NCI-H1694 treated with DMSO at 0.1 percent for 48 hours (cell line): ENCODE measurements around the gene TMPRSS15.

Experiments used
- DNase-seq: peaks from one replicate; lab custom pipeline; 2025; lab: John Stamatoyannopoulos, UW

The TMPRSS15 gene

GRCh38 chr21:18349468-18349867 is 54.1 kb downstream of the TMPRSS15 start:
- DNase-seq, result no peak

GRCh38 chr21:18340387-18340942 is 63.1 kb downstream of the TMPRSS15 start:
- no peak for DNase-seq

- DNase-seq, result no peak
These were observed 67.8 kb downstream of the TMPRSS15 start for GRCh38 chr21:18335651-18336236.

GRCh38 chr21:18334066-18334465 is 69.5 kb downstream of the TMPRSS15 start:
- DNase-seq, result no peak

GRCh38 chr21:18318156-18318555 is 85.4 kb downstream of the TMPRSS15 start:
- DNase-seq, result no peak

GRCh38 chr21:18298228-18298627 is 105.4 kb downstream of the TMPRSS15 start:
- DNase-seq, result no peak

GRCh38 chr21:18294100-18294499 is 109.5 kb downstream of the TMPRSS15 start:
- DNase-seq, result no peak

- no peak for DNase-seq
These were observed 113.7 kb downstream of the TMPRSS15 start for GRCh38 chr21:18289876-18290275.

GRCh38 chr21:18285379-18285778 is 118.2 kb downstream of the TMPRSS15 start:
- no peak for DNase-seq

- no peak for DNase-seq
These were observed 127.8 kb downstream of the TMPRSS15 start for GRCh38 chr21:18275781-18276180.

GRCh38 chr21:18274370-18274769 is 129.2 kb downstream of the TMPRSS15 start:
- no peak for DNase-seq

GRCh38 chr21:18273400-18273799 is 130.2 kb downstream of the TMPRSS15 start:
- no peak for DNase-seq

GRCh38 chr21:18269856-18270255 is 133.7 kb downstream of the TMPRSS15 start:
- DNase-seq, result no peak

GRCh38 chr21:18268906-18269305 is 134.7 kb downstream of the TMPRSS15 start:
- no peak for DNase-seq

- DNase-seq, result no peak
These were observed 136.1 kb downstream of the TMPRSS15 start for GRCh38 chr21:18267496-18267895.

- no peak for DNase-seq
These were observed 137.6 kb downstream of the TMPRSS15 start for GRCh38 chr21:18265944-18266343.

GRCh38 chr21:18253799-18254198 is 149.8 kb downstream of the TMPRSS15 start:
- no peak for DNase-seq

- DNase-seq, result no peak
These were observed 150.4 kb downstream of the TMPRSS15 start for GRCh38 chr21:18253221-18253620.

- DNase-seq, result no peak
These were observed 150.9 kb downstream of the TMPRSS15 start for GRCh38 chr21:18252680-18253079.

- DNase-seq, result no peak
These were observed 151.3 kb downstream of the TMPRSS15 start for GRCh38 chr21:18252256-18252655.

- DNase-seq, result no peak
These were observed 152.5 kb downstream of the TMPRSS15 start for GRCh38 chr21:18251065-18251464.

GRCh38 chr21:18249672-18250071 is 153.9 kb downstream of the TMPRSS15 start:
- peak; percentile 68 for DNase-seq

- DNase-seq, result no peak
These were observed 155.4 kb downstream of the TMPRSS15 start for GRCh38 chr21:18248171-18248570.

- no peak for DNase-seq
These were observed 158.1 kb downstream of the TMPRSS15 start for GRCh38 chr21:18245464-18245967.
